ENCODE measurements around the gene TSHR. TPM values are rescaled to one million over a fixed set of nuclear protein-coding genes. Genes with fewer than 3 reads are reported as not detected.
"Not testable (repeated sequence)": the region's sequence is repeated elsewhere in the genome, so short reads cannot be mapped to it uniquely, and the experiment has no call there.

Gene TSHR
- under 1 TPM in 1 of 4 donors, not detected in 3; 0.84 TPM for total RNA-seq

- Histone ChIP-seq H3K27ac (no peak within 1 kb of the TSS), H3K9me3 (no peaks in the 10 kb centered on the region), H3K4me1 (peaks cover 0 to 9% (median 7%) of the 10 kb centered on the region in 4 donors), H3K27me3 (peaks cover 0 to 11% of the 10 kb centered on the region in 2 donors), H3K4me3 (peak within 1 kb of the TSS; percentile 35 to 61 (median 52)), H3K36me3 (no peaks in the 10 kb centered on the region)
- peak in 1 of 2 donors; percentile 8 for DNase-seq (ENCODE audit: low spot score in 2 of 2)
- no peak for TF ChIP-seq EP300 (IDR thresholded peaks at IDR 0.05)
- no peak for TF ChIP-seq POLR2A (IDR thresholded peaks at IDR 0.05)
- no peak for TF ChIP-seq CTCF (IDR thresholded peaks at IDR 0.05)
- WGBS, 2 donors: 22 to 25% methylated on average over 20 to 21 of the region's 21 CpGs
Measured at GRCh38 chr14:80955416-80955941, at the start of gene TSHR. Gene TSHR, plus strand, starts transcription at chr14:80955621. Its CDS starts 60 bp downstream, at chr14:80955681.

- no peak for DNase-seq (ENCODE audit: low spot score in 2 of 2)
- Histone ChIP-seq H3K9me3 (no peaks in the 10 kb centered on the region), H3K4me1 (no peaks in the 10 kb centered on the region), H3K4me3 (no peak overlapping the region), H3K36me3 (peaks cover 0 to 14% (median 0%) of the 10 kb centered on the region in 3 donors), H3K27ac (no peak overlapping the region), H3K27me3 (no peaks in the 10 kb centered on the region)
- no peak for TF ChIP-seq EP300 (IDR thresholded peaks at IDR 0.05)
- TF ChIP-seq POLR2A (IDR thresholded peaks at IDR 0.05): no peak
- no peak for TF ChIP-seq CTCF (IDR thresholded peaks at IDR 0.05)
- 0 to 30% methylated on average over 1 of the region's 1 CpG for WGBS, 2 donors
Measured at GRCh38 chr14:80906336-80906735, 49.1 kb upstream of the TSHR start.

- no peaks in the 10 kb centered on the region for H3K27me3 ChIP-seq
- WGBS, 2 donors: 91 to 94% methylated on average over 4 of the region's 4 CpGs
- H3K4me1 ChIP-seq: no peaks in the 10 kb centered on the region
- DNase-seq (ENCODE audit: low spot score in 2 of 2): no peak
- H3K4me3 ChIP-seq: no peak overlapping the region
- H3K27ac ChIP-seq: no peak overlapping the region
- H3K36me3 ChIP-seq: peaks cover 0 to 14% (median 0%) of the 10 kb centered on the region in 3 donors
- TF ChIP-seq POLR2A (IDR thresholded peaks at IDR 0.05): no peak
- no peak for TF ChIP-seq EP300 (IDR thresholded peaks at IDR 0.05)
- no peak for TF ChIP-seq CTCF (IDR thresholded peaks at IDR 0.05)
- H3K9me3 ChIP-seq: no peaks in the 10 kb centered on the region
Measured at GRCh38 chr14:80906946-80907345, 48.5 kb upstream of the TSHR start.

- not testable (repeated sequence) for H3K9me3 ChIP-seq; DNase-seq (ENCODE audit: low spot score in 2 of 2)
- WGBS, 2 donors: 94% methylated on average over 11 of the region's 11 CpGs
Measured at GRCh38 chr14:80912013-80912412, 43.4 kb upstream of the TSHR start.

GRCh38 chr14:80919622-80920021, 35.8 kb upstream of the TSHR start:
- Histone ChIP-seq H3K9me3 (no peaks in the 10 kb centered on the region), H3K27me3 (no peaks in the 10 kb centered on the region), H3K36me3 (peaks cover 0 to 19% (median 0%) of the 10 kb centered on the region in 3 donors), H3K4me3 (no peak overlapping the region), H3K4me1 (no peaks in the 10 kb centered on the region), H3K27ac (no peak overlapping the region)
- DNase-seq (ENCODE audit: low spot score in 2 of 2): no peak
- TF ChIP-seq POLR2A (IDR thresholded peaks at IDR 0.05): no peak
- no peak for TF ChIP-seq EP300 (IDR thresholded peaks at IDR 0.05)
- TF ChIP-seq CTCF (IDR thresholded peaks at IDR 0.05): no peak
- WGBS, 2 donors: 93 to 94% methylated on average over 3 of the region's 3 CpGs

More at GRCh38 chr14:80912013-80912412, 43.4 kb upstream of the TSHR start:
- H3K4me1 ChIP-seq, H3K27ac ChIP-seq, H3K4me3 ChIP-seq, H3K27me3 ChIP-seq: not testable (repeated sequence)
- H3K36me3 ChIP-seq: peaks cover 0 to 30% (median 0%) of the 10 kb centered on the region in 3 donors

- TF ChIP-seq POLR2A (IDR thresholded peaks at IDR 0.05) (no peak), EP300 (IDR thresholded peaks at IDR 0.05) (no peak), CTCF (IDR thresholded peaks at IDR 0.05) (no peak)
- Histone ChIP-seq H3K27ac (no peak overlapping the region), H3K4me3 (no peak overlapping the region), H3K9me3 (no peaks in the 10 kb centered on the region), H3K36me3 (no peaks in the 10 kb centered on the region), H3K4me1 (no peaks in the 10 kb centered on the region), H3K27me3 (no peaks in the 10 kb centered on the region)
- no peak for DNase-seq (ENCODE audit: low spot score in 2 of 2)
Measured at GRCh38 chr14:80923368-80923767, 32.1 kb upstream of the TSHR start.

All from tibial nerve (tissue), 4 donors.